Progenitor cell of endocrine pancreas (in vitro differentiated cells): Measurements from ENCODE around the gene LRRC56. TPM values are rescaled to one million over a fixed set of nuclear protein-coding genes. Genes with fewer than 3 reads are reported as not detected.
"Not testable (repeated sequence)": the region's sequence is repeated elsewhere in the genome, so short reads cannot be mapped to it uniquely, and the experiment has no call there.

Experiments used
- DNase-seq: peaks from one replicate; pipeline ENCODE4 v3.0.0; 2021; ENCODE audit warnings: low spot score; ENCODE audit not compliant: unreplicated experiment
- H3K27ac Mint-ChIP-seq: 2 replicates; pipeline ENCODE4 v1.8.0; 2021; ENCODE audit warnings: mild to moderate bottlenecking, moderate library complexity, mixed read lengths
- H3K27me3 Mint-ChIP-seq: 2 replicates; pipeline ENCODE4 v1.8.0; 2021; ENCODE audit warnings: mixed read lengths
- H3K36me3 Mint-ChIP-seq: 2 replicates; pipeline ENCODE4 v1.8.0; 2022; ENCODE audit warnings: mixed read lengths; ENCODE audit not compliant: insufficient read depth
- H3K4me1 Mint-ChIP-seq: 2 replicates; pipeline ENCODE4 v1.8.0; 2021; ENCODE audit warnings: low read depth, mixed read lengths
- H3K4me3 Mint-ChIP-seq: 2 replicates; pipeline ENCODE4 v1.8.0; 2021; ENCODE audit warnings: low read depth, mild to moderate bottlenecking, moderate library complexity, mixed read lengths
- H3K9me3 Mint-ChIP-seq: 2 replicates; pipeline ENCODE4 v1.8.0; 2021; ENCODE audit warnings: low read depth, mixed read lengths
- CTCF ChIP-seq: fragments of 200-600 bp; sonication (generic); IDR thresholded peaks from one replicate; pipeline ENCODE4 v1.5.0; 2021; ENCODE audit warnings: antibody characterized with exemption, mild to moderate bottlenecking; ENCODE audit not compliant: unreplicated experiment
- total RNA-seq: library from RNA; stranded (reverse); gene quantifications from 2 replicates; pipeline ENCODE4 v1.2.1, GENCODE V29; 2021

Gene LRRC56
- total RNA-seq, 1 donor from 2014 or later = 5.4 TPM

GRCh38 chr11:512761-513595 is 24.3 kb upstream of the LRRC56 start:
- Mint-ChIP-seq H3K4me3 (no peak overlapping the region), H3K36me3 (peaks cover 24% of the 10 kb centered on the region), H3K27ac (peak overlapping the region; percentile 49), H3K9me3 (peaks cover 6% of the 10 kb centered on the region), H3K27me3 (no peaks in the 10 kb centered on the region), H3K4me1 (peaks cover 1% of the 10 kb centered on the region)
- no peak for DNase-seq
- TF ChIP-seq CTCF = no peak

GRCh38 chr11:514606-515005 is 22.7 kb upstream of the LRRC56 start:
- peaks cover 26% of the 10 kb centered on the region for H3K36me3 Mint-ChIP-seq
- peaks cover 6% of the 10 kb centered on the region for H3K9me3 Mint-ChIP-seq
- no peak for TF ChIP-seq CTCF
- peaks cover 1% of the 10 kb centered on the region for H3K4me1 Mint-ChIP-seq
- no peak for DNase-seq
- H3K27ac Mint-ChIP-seq = no peak overlapping the region
- H3K27me3 Mint-ChIP-seq = no peaks in the 10 kb centered on the region
- no peak overlapping the region for H3K4me3 Mint-ChIP-seq

GRCh38 chr11:515131-515530 is 22.2 kb upstream of the LRRC56 start:
- Mint-ChIP-seq H3K9me3 (peaks cover 6% of the 10 kb centered on the region), H3K27me3 (no peaks in the 10 kb centered on the region)

GRCh38 chr11:516400-516799 is 20.9 kb upstream of the LRRC56 start:
- no peak for DNase-seq
- no peak overlapping the region for H3K4me3 Mint-ChIP-seq
- H3K27ac Mint-ChIP-seq = no peak overlapping the region
- no peaks in the 10 kb centered on the region for H3K27me3 Mint-ChIP-seq
- peaks cover 12% of the 10 kb centered on the region for H3K9me3 Mint-ChIP-seq
- H3K36me3 Mint-ChIP-seq = peaks cover 28% of the 10 kb centered on the region
- peaks cover 1% of the 10 kb centered on the region for H3K4me1 Mint-ChIP-seq
- TF ChIP-seq CTCF = no peak

More at GRCh38 chr11:515131-515530, 22.2 kb upstream of the LRRC56 start:
- TF ChIP-seq CTCF = no peak
- Mint-ChIP-seq H3K36me3 (peaks cover 23% of the 10 kb centered on the region), H3K27ac (no peak overlapping the region), H3K4me3 (no peak overlapping the region), H3K4me1 (peaks cover 1% of the 10 kb centered on the region)
- DNase-seq = no peak

GRCh38 chr11:516918-517685 is 20.2 kb upstream of the LRRC56 start:
- Mint-ChIP-seq H3K9me3 (peaks cover 12% of the 10 kb centered on the region), H3K36me3 (peaks cover 25% of the 10 kb centered on the region)
- H3K27me3 Mint-ChIP-seq, DNase-seq, H3K4me1 Mint-ChIP-seq, H3K4me3 Mint-ChIP-seq, H3K27ac Mint-ChIP-seq: not testable (repeated sequence)
